ENCODE data around the gene PPP1CC. TPM values are rescaled to one million over a fixed set of nuclear protein-coding genes. Genes with fewer than 3 reads are reported as not detected.

The PPP1CC gene
- total RNA-seq, 4 donors from 2014 or later, result 92.2 to 120 (median 101) TPM

DNA sequence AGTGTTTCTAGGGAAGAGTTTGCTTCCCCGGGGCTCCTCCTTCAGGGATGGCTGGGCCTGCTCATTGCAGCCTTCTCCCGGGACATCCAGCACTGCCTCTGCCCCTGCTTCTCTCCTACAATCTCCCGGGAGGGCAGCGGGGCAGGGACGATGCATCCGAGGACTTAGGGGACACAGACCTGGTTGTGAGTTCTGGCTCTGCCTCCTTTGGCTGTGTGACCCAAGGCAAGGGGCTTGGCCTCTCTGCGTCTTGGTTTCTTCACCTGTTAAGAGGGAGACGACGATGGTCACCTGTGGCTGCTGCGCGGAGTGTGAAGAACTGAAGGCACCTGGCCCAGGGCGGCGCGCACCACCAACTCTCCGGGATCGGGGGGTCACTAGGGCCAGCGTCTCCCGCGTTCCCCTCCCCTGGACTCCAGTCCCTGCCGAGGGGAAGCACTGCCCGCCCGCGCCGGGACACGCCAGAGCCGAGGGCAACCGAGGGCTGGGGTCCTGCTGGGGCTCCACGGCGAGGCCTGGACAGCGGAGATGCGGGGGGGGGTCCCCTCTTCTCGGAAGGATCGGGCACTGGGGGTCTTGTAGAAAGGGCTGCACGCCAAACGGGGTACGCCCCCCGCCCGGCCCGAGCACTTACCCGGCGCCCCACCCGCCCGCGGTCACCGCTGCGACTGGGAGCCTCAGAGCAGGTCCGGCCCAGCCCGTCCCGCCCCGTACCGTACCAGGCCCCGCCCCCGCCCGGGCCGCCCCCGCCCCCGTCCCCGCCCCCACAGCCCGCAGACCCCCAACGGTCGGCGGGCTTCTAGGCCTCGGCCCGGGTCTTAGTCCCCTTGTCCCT is 54.0 kb downstream of the PPP1CC start, which contains the start of gene HVCN1:
Gene HVCN1, minus strand, starts transcription at position 670 of the 835 bp plus-strand sequence. CDS start 5,870 bp downstream, outside the sequence.
- DNase-seq (ENCODE audit: extremely low spot score), result no peak
- no peak for TF ChIP-seq CTCF (IDR thresholded peaks at IDR 0.05)
- TF ChIP-seq EP300 (IDR thresholded peaks at IDR 0.05), result no peak
- TF ChIP-seq POLR2AphosphoS5 (IDR thresholded peaks at IDR 0.05), result no peak
- no peak for TF ChIP-seq POLR2A (IDR thresholded peaks at IDR 0.05; ENCODE audit: low read depth)
- 28% methylated on average over 4 of the region's 64 CpGs for WGBS
- H3K27ac ChIP-seq (replicated peaks in 1 of 4), result peak within 1 kb of the TSS; percentile 60 to 79 (median 70)
- H3K9me3 ChIP-seq, result no peaks in the 10 kb centered on the region
- H3K4me1 ChIP-seq, result peaks cover 14 to 28% (median 26%) of the 10 kb centered on the region in 4 donors
- H3K27me3 ChIP-seq, result no peaks in the 10 kb centered on the region
- intact Hi-C loops (cut with DNase I), result no loop called here
- no peaks in the 10 kb centered on the region for H3K36me3 ChIP-seq
- H3K4me3 ChIP-seq, result peak within 1 kb of the TSS; percentile 60 to 70 (median 68)

- no peaks in the 10 kb centered on the region for H3K27me3 ChIP-seq
- no peak overlapping the region for H3K27ac ChIP-seq (replicated peaks in 1 of 4)
- no peaks in the 10 kb centered on the region for H3K36me3 ChIP-seq
- H3K4me1 ChIP-seq, result peaks cover 14 to 28% (median 26%) of the 10 kb centered on the region in 4 donors
- TF ChIP-seq EP300 (IDR thresholded peaks at IDR 0.05) (no peak), POLR2A (IDR thresholded peaks at IDR 0.05; ENCODE audit: low read depth) (no peak)
- H3K4me3 ChIP-seq, result peak overlapping the region in 3 of 4 donors; percentile 60 to 69 (median 68)
- intact Hi-C loops (cut with DNase I), result no loop called here
- H3K9me3 ChIP-seq, result no peaks in the 10 kb centered on the region
- WGBS, result 97% methylated on average over 15 of the region's 15 CpGs
- no peak for DNase-seq (ENCODE audit: extremely low spot score)
These were observed 55.1 kb downstream of the PPP1CC start for GRCh38 chr12:110687396-110688169.

DNA sequence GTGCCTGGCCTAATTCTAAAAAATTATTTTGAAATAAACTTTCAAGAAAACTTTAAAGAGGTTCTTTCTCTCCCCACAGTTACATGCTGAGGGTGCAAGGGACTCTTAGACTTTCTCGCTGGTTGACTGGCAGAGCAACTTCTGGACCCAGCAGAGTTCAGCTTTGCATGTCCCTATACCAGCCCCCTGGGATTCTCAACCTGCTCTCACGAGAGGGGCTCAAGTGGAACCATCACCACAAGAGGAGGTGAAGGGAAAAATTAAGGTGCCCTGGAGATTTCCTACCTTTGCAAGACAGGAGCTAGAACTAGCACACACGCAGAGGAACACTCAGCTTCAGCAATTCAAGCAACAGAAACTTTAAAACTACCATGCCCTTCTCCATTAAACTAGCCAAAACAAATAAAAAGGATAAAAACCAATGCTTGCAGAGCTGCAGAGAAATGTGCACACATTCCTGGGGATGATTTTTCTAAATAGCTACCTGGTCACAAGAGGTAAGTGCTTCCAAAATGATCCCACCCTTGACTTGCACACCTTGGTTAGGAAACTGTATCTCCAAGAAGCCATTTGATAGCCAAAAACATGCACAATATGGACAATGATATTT is 56.3 kb downstream of the PPP1CC start:
- peaks cover 14 to 28% (median 26%) of the 10 kb centered on the region in 4 donors for H3K4me1 ChIP-seq
- DNase-seq (ENCODE audit: extremely low spot score), result no peak
- H3K27ac ChIP-seq (replicated peaks in 1 of 4), result no peak overlapping the region
- intact Hi-C loops (cut with DNase I), result no loop called here
- H3K9me3 ChIP-seq, result no peaks in the 10 kb centered on the region
- H3K27me3 ChIP-seq, result no peaks in the 10 kb centered on the region
- WGBS, result 94% methylated on average over 3 of the region's 3 CpGs
- no peak overlapping the region for H3K4me3 ChIP-seq
- peaks cover 0 to 5% (median 2%) of the 10 kb centered on the region in 4 donors for H3K36me3 ChIP-seq
- no peak for TF ChIP-seq CTCF (IDR thresholded peaks at IDR 0.05)
- TF ChIP-seq POLR2A (IDR thresholded peaks at IDR 0.05; ENCODE audit: low read depth), result no peak
- no peak for TF ChIP-seq EP300 (IDR thresholded peaks at IDR 0.05)
- TF ChIP-seq POLR2AphosphoS5 (IDR thresholded peaks at IDR 0.05), result no peak

GRCh38 chr12:110684312-110684836 is 58.3 kb downstream of the PPP1CC start:
- peaks cover 10 to 20% (median 19%) of the 10 kb centered on the region in 4 donors for H3K4me1 ChIP-seq
- H3K4me3 ChIP-seq, result no peak overlapping the region
- H3K27me3 ChIP-seq, result no peaks in the 10 kb centered on the region
- intact Hi-C loops (cut with DNase I), result no loop called here
- H3K36me3 ChIP-seq, result peaks cover 0 to 16% (median 4%) of the 10 kb centered on the region in 4 donors
- TF ChIP-seq CTCF (IDR thresholded peaks at IDR 0.05) (no peak), EP300 (IDR thresholded peaks at IDR 0.05) (no peak), POLR2AphosphoS5 (IDR thresholded peaks at IDR 0.05) (no peak), POLR2A (IDR thresholded peaks at IDR 0.05; ENCODE audit: low read depth) (no peak)
- no peak for DNase-seq (ENCODE audit: extremely low spot score)
- H3K27ac ChIP-seq (replicated peaks in 1 of 4), result no peak overlapping the region
- WGBS, result 65% methylated on average over 7 of the region's 7 CpGs
- no peaks in the 10 kb centered on the region for H3K9me3 ChIP-seq
